B cell (primary cell): ENCODE data around the gene DAPP1. TPM values are rescaled to one million over a fixed set of nuclear protein-coding genes. Genes with fewer than 3 reads are reported as not detected.

Experiments
- ATAC-seq: fragments of 200-7000 bp; cut with Tn5 transposase; one replicate; pipeline ENCODE4 v1.10.0; 2021; ENCODE audit warnings: low read depth, mild to moderate bottlenecking, moderate number of reproducible peaks, moderate library complexity
- CTCF ChIA-PET: fragments of 350-600 bp; sonication (Branson Sonifier 250); formaldehyde crosslinking; loops from one replicate; lab custom pipeline; 2021; ENCODE audit warnings: antibody characterized with exemption, inconsistent platforms; lab: Charles Lee
- POLR2A ChIA-PET: fragments of 350-600 bp; sonication (Branson Sonifier 250); formaldehyde crosslinking; loops from one replicate; lab custom pipeline; 2021; ENCODE audit warnings: antibody characterized with exemption; lab: Charles Lee
- DNase-seq: peaks from one replicate; pipeline ENCODE4 v3.0.0; 2013
- H2AFZ ChIP-seq: 2 replicates; pipeline ENCODE4 v1.6.1; 2012; ENCODE audit warnings: mild to moderate bottlenecking, low read depth, low read length; ENCODE audit not compliant: insufficient read depth, poor library complexity, severe bottlenecking
- H3K27ac ChIP-seq, 2 donors: 1 replicate in 1 of 2; 2 replicates in 1 of 2; pipeline ENCODE4 v1.5.1; 2012 to 2013; ENCODE audit warnings: low read length in 2 of 2, mild to moderate bottlenecking in 2 of 2, moderate library complexity in 1 of 2
- H3K27me3 ChIP-seq, 4 experiments: fragments of 200-600 bp in 1 of 4; sonication (generic) in 1 of 4; replicated peaks in 1 of 4; 1 replicate in 2 of 4; 2 replicates in 2 of 4; pipeline versions ENCODE4 v1.6.1 to v1.7.0; 2013 to 2016; ENCODE audit warnings: low read length in 3 of 4, mild to moderate bottlenecking in 2 of 4, mixed read lengths in 1 of 4, moderate library complexity in 1 of 4; ENCODE audit not compliant: insufficient read depth in 4 of 4, control insufficient read depth in 3 of 4; ENCODE audit errors: control extremely low read depth in 1 of 4
- H3K36me3 ChIP-seq, 2 experiments: replicated peaks in 1 of 2; 1 replicate in 1 of 2; 2 replicates in 1 of 2; pipeline versions ENCODE4 v1.6.1 to v1.7.1; 2013; ENCODE audit warnings: low read length in 1 of 2; ENCODE audit not compliant: insufficient read depth in 2 of 2, control insufficient read depth in 1 of 2; ENCODE audit errors: control extremely low read depth in 1 of 2, extremely low read depth in 1 of 2
- H3K4me1 ChIP-seq, 2 donors: fragments of 200-600 bp in 1 of 2; sonication (generic) in 1 of 2; 1 replicate in 1 of 2; 2 replicates in 1 of 2; pipeline versions ENCODE4 v1.5.1 to v1.6.1; 2013 to 2017; ENCODE audit warnings: low read length in 2 of 2; ENCODE audit not compliant: control insufficient read depth in 2 of 2, insufficient read depth in 2 of 2
- H3K4me2 ChIP-seq: replicated peaks from 2 replicates; pipeline ENCODE3; 2012; ENCODE audit warnings: mild to moderate bottlenecking, low read depth, low read length; ENCODE audit not compliant: poor library complexity, severe bottlenecking
- H3K4me3 ChIP-seq, 5 experiments: fragments of 200-600 bp in 1 of 5; sonication (generic) in 1 of 5; 1 replicate in 3 of 5; 2 replicates in 2 of 5; pipeline versions ENCODE4 v1.5.1 to v1.7.0; 2011 to 2016; ENCODE audit warnings: low read length in 4 of 5, mild to moderate bottlenecking in 4 of 5, low read depth in 2 of 5, control low read depth in 1 of 5, moderate library complexity in 1 of 5; ENCODE audit not compliant: insufficient read depth in 1 of 5; ENCODE audit errors: control extremely low read depth in 1 of 5, extremely low read depth in 1 of 5
- H3K79me2 ChIP-seq: fragments of 200-600 bp; sonication (generic); one replicate; pipeline ENCODE4 v1.6.0; 2016; ENCODE audit warnings: low read length; ENCODE audit not compliant: control insufficient read depth, insufficient read depth
- H3K9ac ChIP-seq: fragments of 200-600 bp; sonication (generic); 2 replicates; pipeline ENCODE4 v1.6.1; 2017; ENCODE audit warnings: mild to moderate bottlenecking, low read length, moderate library complexity
- H3K9me3 ChIP-seq, 3 donors: one replicate each; pipeline versions ENCODE4 v1.6.1 to v1.7.1; 2013; ENCODE audit warnings: low read length in 2 of 3; ENCODE audit not compliant: control insufficient read depth in 2 of 3, insufficient read depth in 1 of 3; ENCODE audit errors: control extremely low read depth in 1 of 3
- H4K20me1 ChIP-seq: 2 replicates; pipeline ENCODE4 v1.6.0; 2012; ENCODE audit warnings: mild to moderate bottlenecking, low read length; ENCODE audit not compliant: insufficient read depth, control insufficient read depth, poor library complexity, severe bottlenecking
- H3K27ac Mint-ChIP-seq: one replicate; pipeline ENCODE4 v1.8.0; 2021; ENCODE audit warnings: mixed read lengths
- H3K27me3 Mint-ChIP-seq: one replicate; pipeline ENCODE4 v1.8.0; 2021; ENCODE audit warnings: mixed read lengths
- H3K4me1 Mint-ChIP-seq: one replicate; pipeline ENCODE4 v1.8.0; 2021; ENCODE audit warnings: mixed read lengths
- H3K4me3 Mint-ChIP-seq: one replicate; pipeline ENCODE4 v1.8.0; 2021; ENCODE audit warnings: mixed read lengths
- H3K9me3 Mint-ChIP-seq: one replicate; pipeline ENCODE4 v1.8.0; 2022; ENCODE audit warnings: mixed read lengths; ENCODE audit not compliant: insufficient read depth
- CTCF ChIP-seq: fragments of 200-600 bp; IDR thresholded peaks from one replicate; pipeline ENCODE4 v1.8.0; 2022; ENCODE audit warnings: antibody characterized with exemption, mild to moderate bottlenecking
- EZH2 ChIP-seq: IDR thresholded peaks from 2 replicates; pipeline ENCODE4 v1.6.1; 2012; ENCODE audit warnings: borderline replicate concordance, low read depth, mild to moderate bottlenecking, moderate library complexity, low read length; ENCODE audit not compliant: insufficient read depth, poor library complexity, severe bottlenecking
- WGBS: methylation state at CpG from one replicate; pipeline ENCODE4 v1.1.5; 2013; ENCODE audit warnings: missing lambda C conversion rate; ENCODE audit not compliant: insufficient coverage; 5-methylcytosine and 5-hydroxymethylcytosine counted together
- intact Hi-C: fragments of 100-400 bp; cut with micrococcal nuclease; formaldehyde crosslinking; loops from one replicate; pipeline ENCODE4 v1.10.0; 2022
- polyA plus RNA-seq: library from polyadenylated mRNA; depleted of rRNA; stranded (reverse); fragments of >200 nt; gene quantifications from 2 replicates; pipeline ENCODE4 v1.2.3, GENCODE V29; 2012
- total RNA-seq, 2 donors: library from RNA; stranded (reverse); fragments of 120-200 nt in 1 of 2; gene quantifications; 1 replicate in 1 of 2; 2 replicates in 1 of 2; pipeline versions ENCODE4 v1.2.3 to v1.2.4, GENCODE V29; 2013 to 2022

Gene DAPP1
- total and polyA plus RNA-seq, 2 donors (not counting 1 experiment from before 2014, with no cell fraction given), result 82.5 to 166 TPM

GRCh38 chr4:99809326-99809725, 7.3 kb upstream of the DAPP1 start:
- Mint-ChIP-seq H3K4me1 (peaks cover 25% of the 10 kb centered on the region), H3K27me3 (peaks cover 4% of the 10 kb centered on the region), H3K27ac (peak overlapping the region; percentile 62), H3K9me3 (no peaks in the 10 kb centered on the region), H3K4me3 (peak overlapping the region; percentile 55)
- ATAC-seq, result no peak
- H3K4me2 ChIP-seq, result no peak overlapping the region
- peaks cover 0 to 2% (median 0%) of the 10 kb centered on the region in 4 experiments for H3K27me3 ChIP-seq
- H4K20me1 ChIP-seq, result no peaks in the 10 kb centered on the region
- H2AFZ ChIP-seq, result no peak overlapping the region
- ChIA-PET CTCF (interaction anchor here (1.1 to 6.0 kb wide), 20 partner anchors 9 to 265 kb away, joined by 3 to 44 read pairs (median 8); partner anchors contain the start of genes DAPP1, DNAJB14 and TRMT10A), POLR2A (interaction anchor here (0.5 to 1.3 kb wide), 2 partner anchors 152 to 246 kb away, joined by 3 to 8 read pairs; partner anchors contain the start of gene TRMT10A)
- no peak for DNase-seq
- no peak overlapping the region for H3K27ac ChIP-seq
- TF ChIP-seq CTCF (no peak), EZH2 (no peak)
- WGBS, result no CpG with 5 or more reads among the region's 1 CpG
- intact Hi-C loops, result no loop called here
- peaks cover 14% of the 10 kb centered on the region for H3K79me2 ChIP-seq
- H3K4me1 ChIP-seq, result peaks cover 0 to 20% of the 10 kb centered on the region in 2 donors
- H3K9ac ChIP-seq, result no peak overlapping the region
- H3K36me3 ChIP-seq, result no peaks in the 10 kb centered on the region
- no peak overlapping the region for H3K4me3 ChIP-seq
- H3K9me3 ChIP-seq, result no peaks in the 10 kb centered on the region

GRCh38 chr4:99810536-99810935, 6.1 kb upstream of the DAPP1 start:
- peaks cover 4% of the 10 kb centered on the region for H3K27me3 Mint-ChIP-seq
- H3K4me1 Mint-ChIP-seq, result peaks cover 32% of the 10 kb centered on the region
- H3K27me3 ChIP-seq, result no peaks in the 10 kb centered on the region
- no peaks in the 10 kb centered on the region for H3K36me3 ChIP-seq
- H3K4me2 ChIP-seq, result no peak overlapping the region
- no peak overlapping the region for H3K27ac ChIP-seq
- ChIA-PET POLR2A (no interaction called here), CTCF (interaction anchor here (1.1 to 4.2 kb wide), 12 partner anchors 9 to 248 kb away, joined by 3 to 35 read pairs (median 6); partner anchors contain the start of gene DNAJB14)
- H3K9ac ChIP-seq, result no peak overlapping the region
- ATAC-seq, result no peak
- H3K9me3 Mint-ChIP-seq, result no peaks in the 10 kb centered on the region
- no peaks in the 10 kb centered on the region for H4K20me1 ChIP-seq
- no peak overlapping the region for H3K4me3 ChIP-seq
- TF ChIP-seq CTCF (no peak), EZH2 (no peak)
- H3K27ac Mint-ChIP-seq, result no peak overlapping the region
- DNase-seq, result no peak
- peaks cover 4 to 25% of the 10 kb centered on the region in 2 donors for H3K4me1 ChIP-seq
- intact Hi-C loops, result loop anchor here (10.0 kb wide), 2 partner anchors 294 to 886 kb away; partner anchors contain the start of gene EIF4E
- H3K4me3 Mint-ChIP-seq, result no peak overlapping the region
- peaks cover 20% of the 10 kb centered on the region for H3K79me2 ChIP-seq
- H3K9me3 ChIP-seq, result no peaks in the 10 kb centered on the region
- no peak overlapping the region for H2AFZ ChIP-seq
